Measurements from ENCODE around the gene OR5T3.
"Not testable (repeated sequence)": the region's sequence is repeated elsewhere in the genome, so short reads cannot be mapped to it uniquely, and the experiment has no call there.

OR5T3 gene

GRCh38 chr11:56251954-56252353 lies at the start of gene OR5T3:
OR5T3 (plus strand) TSS chr11:56252254; CDS start chr11:56252254, 0 bp downstream.
- Histone ChIP-seq H3K27ac (ENCODE audit: low read length) (no peak within 1 kb of the TSS), H3K36me3 (ENCODE audit: control insufficient read depth, low read depth, low read length) (no peaks in the 10 kb centered on the region), H3K27me3 (ENCODE audit: control insufficient read depth, insufficient read depth, low read length) (no peaks in the 10 kb centered on the region), H3K9me3 (ENCODE audit: control insufficient read depth, low read depth, low read length) (peaks cover 2% of the 10 kb centered on the region), H3K4me3 (ENCODE audit: low read length) (no peak within 1 kb of the TSS), H3K4me1 (ENCODE audit: control insufficient read depth, low read depth, low read length) (no peaks in the 10 kb centered on the region), H3K9ac (ENCODE audit: low read length) (no peak within 1 kb of the TSS)

GRCh38 chr11:56207790-56208189 lies 44.3 kb upstream of the OR5T3 start:
- no peaks in the 10 kb centered on the region for H3K36me3 ChIP-seq (ENCODE audit: control insufficient read depth, low read depth, low read length)
- no peak overlapping the region for H3K9ac ChIP-seq (ENCODE audit: low read length)
- H3K27ac ChIP-seq (ENCODE audit: low read length) = no peak overlapping the region
- H3K4me1 ChIP-seq (ENCODE audit: control insufficient read depth, low read depth, low read length) = no peaks in the 10 kb centered on the region
- no peaks in the 10 kb centered on the region for H3K27me3 ChIP-seq (ENCODE audit: control insufficient read depth, insufficient read depth, low read length)
- H3K4me3 ChIP-seq (ENCODE audit: low read length) = no peak overlapping the region
- peaks cover 9% of the 10 kb centered on the region for H3K9me3 ChIP-seq (ENCODE audit: control insufficient read depth, low read depth, low read length)

DNA sequence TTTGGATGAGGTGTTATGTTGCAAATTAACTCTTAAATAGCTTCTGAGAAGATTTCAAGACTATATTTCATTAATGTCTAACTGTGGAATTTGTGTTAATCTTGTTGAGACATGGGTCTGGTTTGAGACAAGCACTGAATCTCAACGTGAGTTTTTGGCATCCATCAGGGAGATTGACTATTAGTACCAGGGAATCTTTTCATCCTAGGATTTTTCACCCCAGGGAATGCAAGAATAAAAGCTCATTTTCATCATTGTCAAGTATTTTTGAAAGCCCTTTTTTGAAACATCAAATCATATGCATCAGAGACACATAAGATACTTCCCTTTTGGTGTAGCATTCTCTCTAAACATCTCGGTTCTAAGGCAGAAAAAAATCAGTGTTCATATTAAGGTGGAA lies 37.5 kb upstream of the OR5T3 start:
- Histone ChIP-seq H3K9me3 (ENCODE audit: control insufficient read depth, low read depth, low read length) (peaks cover 25% of the 10 kb centered on the region), H3K36me3 (ENCODE audit: control insufficient read depth, low read depth, low read length) (no peaks in the 10 kb centered on the region), H3K27ac (ENCODE audit: low read length) (no peak overlapping the region), H3K9ac (ENCODE audit: low read length) (no peak overlapping the region), H3K4me3 (ENCODE audit: low read length) (no peak overlapping the region), H3K4me1 (ENCODE audit: control insufficient read depth, low read depth, low read length) (no peaks in the 10 kb centered on the region), H3K27me3 (ENCODE audit: control insufficient read depth, insufficient read depth, low read length) (no peaks in the 10 kb centered on the region)

DNA sequence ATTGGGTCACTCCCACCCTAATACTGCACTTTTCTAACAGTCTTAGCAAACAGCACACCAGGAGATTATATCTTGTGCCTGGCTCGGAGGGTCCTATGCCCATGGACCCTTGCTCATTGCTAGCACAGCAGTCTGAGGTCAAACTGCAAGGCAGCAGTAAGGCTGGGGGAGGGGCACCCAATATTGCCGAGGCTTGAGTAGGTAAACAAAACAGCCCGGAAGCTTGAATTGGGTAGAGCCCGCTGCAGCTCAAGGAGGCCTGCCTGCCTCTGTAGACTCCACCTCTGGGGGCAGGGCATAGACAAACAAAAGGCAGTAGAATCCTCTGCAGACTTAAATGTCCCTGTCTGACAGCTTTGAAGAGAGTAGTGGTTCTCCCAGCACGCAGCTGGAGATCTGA lies 32.3 kb upstream of the OR5T3 start:
- peaks cover 14% of the 10 kb centered on the region for H3K9me3 ChIP-seq (ENCODE audit: control insufficient read depth, low read depth, low read length)
- not testable (repeated sequence) for H3K9ac ChIP-seq (ENCODE audit: low read length); H3K27ac ChIP-seq (ENCODE audit: low read length)

DNA sequence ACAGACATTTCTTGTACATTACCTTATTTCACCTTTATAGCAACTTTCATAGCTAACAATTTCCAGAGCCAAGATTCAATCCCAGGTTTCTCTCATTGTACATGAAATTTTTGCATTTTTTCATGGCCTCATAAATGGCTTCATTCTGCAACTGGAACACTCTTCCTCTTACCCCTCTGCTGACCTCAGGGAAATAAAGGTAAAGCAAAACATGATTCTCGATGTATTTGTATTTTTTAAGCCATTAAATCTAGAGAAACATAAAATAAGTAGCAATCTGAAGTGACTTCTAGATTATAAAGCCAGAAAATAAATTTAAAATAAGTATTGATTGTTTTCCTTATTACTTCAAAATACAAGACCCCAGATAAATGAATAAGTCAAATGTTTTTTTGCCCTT lies 17.9 kb upstream of the OR5T3 start, which contains the start of gene OR5T2:
Gene OR5T2 (minus strand): TSS at position 101 of the 400 bp plus-strand sequence. CDS start 1,193 bp downstream, outside the sequence.
- peaks cover 9% of the 10 kb centered on the region for H3K9me3 ChIP-seq (ENCODE audit: control insufficient read depth, low read depth, low read length)
- no peaks in the 10 kb centered on the region for H3K4me1 ChIP-seq (ENCODE audit: control insufficient read depth, low read depth, low read length)
- H3K36me3 ChIP-seq (ENCODE audit: control insufficient read depth, low read depth, low read length) = no peaks in the 10 kb centered on the region
- no peak within 1 kb of the TSS for H3K27ac ChIP-seq (ENCODE audit: low read length)
- H3K9ac ChIP-seq (ENCODE audit: low read length) = no peak within 1 kb of the TSS
- no peaks in the 10 kb centered on the region for H3K27me3 ChIP-seq (ENCODE audit: control insufficient read depth, insufficient read depth, low read length)
- no peak within 1 kb of the TSS for H3K4me3 ChIP-seq (ENCODE audit: low read length)

More for the DNA sequence above, 32.3 kb upstream of the OR5T3 start:
- H3K4me1 ChIP-seq (ENCODE audit: control insufficient read depth, low read depth, low read length); H3K4me3 ChIP-seq (ENCODE audit: low read length); H3K36me3 ChIP-seq (ENCODE audit: control insufficient read depth, low read depth, low read length); H3K27me3 ChIP-seq (ENCODE audit: control insufficient read depth, insufficient read depth, low read length): not testable (repeated sequence)

GRCh38 chr11:56271092-56271491 lies 19.0 kb downstream of the OR5T3 start:
- H3K9me3 ChIP-seq (ENCODE audit: control insufficient read depth, low read depth, low read length) = no peaks in the 10 kb centered on the region
- no peak overlapping the region for H3K9ac ChIP-seq (ENCODE audit: low read length)
- no peaks in the 10 kb centered on the region for H3K4me1 ChIP-seq (ENCODE audit: control insufficient read depth, low read depth, low read length)
- no peak overlapping the region for H3K27ac ChIP-seq (ENCODE audit: low read length)
- no peak overlapping the region for H3K4me3 ChIP-seq (ENCODE audit: low read length)
- no peaks in the 10 kb centered on the region for H3K27me3 ChIP-seq (ENCODE audit: control insufficient read depth, insufficient read depth, low read length)
- H3K36me3 ChIP-seq (ENCODE audit: control insufficient read depth, low read depth, low read length) = no peaks in the 10 kb centered on the region

- H3K4me1 ChIP-seq (ENCODE audit: control insufficient read depth, low read depth, low read length) = no peaks in the 10 kb centered on the region
- no peaks in the 10 kb centered on the region for H3K27me3 ChIP-seq (ENCODE audit: control insufficient read depth, insufficient read depth, low read length)
- no peak within 1 kb of the TSS for H3K4me3 ChIP-seq (ENCODE audit: low read length)
- H3K9ac ChIP-seq (ENCODE audit: low read length) = no peak within 1 kb of the TSS
- H3K9me3 ChIP-seq (ENCODE audit: control insufficient read depth, low read depth, low read length) = no peaks in the 10 kb centered on the region
- no peaks in the 10 kb centered on the region for H3K36me3 ChIP-seq (ENCODE audit: control insufficient read depth, low read depth, low read length)
- H3K27ac ChIP-seq (ENCODE audit: low read length) = no peak within 1 kb of the TSS
These were observed 21.8 kb downstream of the OR5T3 start, which contains the start of gene OR5T1 for GRCh38 chr11:56273854-56274253. OR5T1 (plus strand) TSS chr11:56274154; CDS start chr11:56275639, 1,485 bp downstream.

DNA sequence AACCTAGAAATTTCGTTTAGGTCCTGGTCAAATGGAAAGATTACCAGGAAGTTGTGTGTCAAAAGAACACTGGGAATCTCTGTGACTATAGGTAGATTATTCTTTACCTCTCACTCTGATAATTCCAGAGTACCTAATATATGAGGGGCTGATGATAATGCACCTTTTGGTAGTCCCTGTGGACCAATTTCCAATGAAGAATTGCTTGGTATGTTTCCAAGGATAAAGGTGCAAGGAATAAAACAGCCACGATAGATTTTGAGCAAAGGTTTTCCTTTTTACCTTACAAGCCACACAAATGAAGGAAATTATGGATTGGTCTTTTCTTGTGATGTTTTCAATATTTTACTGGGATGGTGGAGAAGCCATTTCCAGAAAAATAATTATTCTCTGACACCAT lies 40.1 kb downstream of the OR5T3 start, which contains the start of gene OR8H1:
Gene OR8H1 (minus strand): TSS at position 101 of the 400 bp plus-strand sequence. CDS start 1,192 bp downstream, outside the sequence.
- H3K9ac ChIP-seq (ENCODE audit: low read length) = no peak within 1 kb of the TSS
- H3K4me1 ChIP-seq (ENCODE audit: control insufficient read depth, low read depth, low read length) = peaks cover 4% of the 10 kb centered on the region
- H3K9me3 ChIP-seq (ENCODE audit: control insufficient read depth, low read depth, low read length) = no peaks in the 10 kb centered on the region
- H3K27ac ChIP-seq (ENCODE audit: low read length) = no peak within 1 kb of the TSS
- H3K4me3 ChIP-seq (ENCODE audit: low read length) = no peak within 1 kb of the TSS
- no peaks in the 10 kb centered on the region for H3K36me3 ChIP-seq (ENCODE audit: control insufficient read depth, low read depth, low read length)
- no peaks in the 10 kb centered on the region for H3K27me3 ChIP-seq (ENCODE audit: control insufficient read depth, insufficient read depth, low read length)

GRCh38 chr11:56296898-56297297 lies 44.8 kb downstream of the OR5T3 start:
- Histone ChIP-seq H3K27me3 (ENCODE audit: control insufficient read depth, insufficient read depth, low read length) (no peaks in the 10 kb centered on the region), H3K9ac (ENCODE audit: low read length) (no peak overlapping the region), H3K9me3 (ENCODE audit: control insufficient read depth, low read depth, low read length) (no peaks in the 10 kb centered on the region), H3K36me3 (ENCODE audit: control insufficient read depth, low read depth, low read length) (no peaks in the 10 kb centered on the region), H3K27ac (ENCODE audit: low read length) (no peak overlapping the region), H3K4me3 (ENCODE audit: low read length) (no peak overlapping the region), H3K4me1 (ENCODE audit: control insufficient read depth, low read depth, low read length) (no peaks in the 10 kb centered on the region)
